Mesothelial cell of epicardium (in vitro differentiated cells): ENCODE data around the gene NME7. TPM values are rescaled to one million over a fixed set of nuclear protein-coding genes. Genes with fewer than 3 reads are reported as not detected.

Experiments used
- DNase-seq, 2 experiments: peaks; one replicate each; pipeline ENCODE4 v3.0.0; 2021; ENCODE audit warnings: low spot score in 2 of 2; ENCODE audit not compliant: unreplicated experiment in 2 of 2
- H3K27ac Mint-ChIP-seq: 2 replicates; pipeline ENCODE4 v1.8.0; 2021; ENCODE audit warnings: mixed read lengths
- H3K27me3 Mint-ChIP-seq: 2 replicates; pipeline ENCODE4 v1.8.0; 2021; ENCODE audit warnings: low read depth, mixed read lengths
- H3K36me3 Mint-ChIP-seq: 2 replicates; pipeline ENCODE4 v1.8.0; 2021; ENCODE audit warnings: mixed read lengths
- H3K4me1 Mint-ChIP-seq: 2 replicates; pipeline ENCODE4 v1.8.0; 2021; ENCODE audit warnings: mixed read lengths
- H3K4me3 Mint-ChIP-seq: 2 replicates; pipeline ENCODE4 v1.8.0; 2021; ENCODE audit warnings: mild to moderate bottlenecking, moderate library complexity, mixed read lengths
- H3K9me3 Mint-ChIP-seq: 2 replicates; pipeline ENCODE4 v1.8.0; 2021; ENCODE audit warnings: mixed read lengths
- total RNA-seq: library from RNA; stranded (reverse); gene quantifications from 3 replicates; pipeline ENCODE4 v1.2.1, GENCODE V29; 2021
- TF ChIP-seq, protein P1 (sequence below): fragments of 200-600 bp; sonication (generic); IDR thresholded peaks from one replicate; pipeline ENCODE4 v1.5.0; 2021; ENCODE audit warnings: antibody characterized with exemption; ENCODE audit not compliant: unreplicated experiment

NME7 gene
- total RNA-seq, 1 donor from 2014 or later, result 28.9 TPM

- H3K27ac Mint-ChIP-seq, result no peak overlapping the region
These were observed 116.8 kb downstream of the NME7 start for GRCh38 chr1:169250795-169251194.

GRCh38 chr1:169250022-169250421 is 117.6 kb downstream of the NME7 start:
- Mint-ChIP-seq H3K9me3 (peaks cover 23% of the 10 kb centered on the region), H3K4me1 (peaks cover 2% of the 10 kb centered on the region), H3K4me3 (no peak overlapping the region), H3K36me3 (no peaks in the 10 kb centered on the region), H3K27me3 (no peaks in the 10 kb centered on the region), H3K27ac (no peak overlapping the region)
- DNase-seq, result no peak
- TF ChIP-seq, protein P1, sequence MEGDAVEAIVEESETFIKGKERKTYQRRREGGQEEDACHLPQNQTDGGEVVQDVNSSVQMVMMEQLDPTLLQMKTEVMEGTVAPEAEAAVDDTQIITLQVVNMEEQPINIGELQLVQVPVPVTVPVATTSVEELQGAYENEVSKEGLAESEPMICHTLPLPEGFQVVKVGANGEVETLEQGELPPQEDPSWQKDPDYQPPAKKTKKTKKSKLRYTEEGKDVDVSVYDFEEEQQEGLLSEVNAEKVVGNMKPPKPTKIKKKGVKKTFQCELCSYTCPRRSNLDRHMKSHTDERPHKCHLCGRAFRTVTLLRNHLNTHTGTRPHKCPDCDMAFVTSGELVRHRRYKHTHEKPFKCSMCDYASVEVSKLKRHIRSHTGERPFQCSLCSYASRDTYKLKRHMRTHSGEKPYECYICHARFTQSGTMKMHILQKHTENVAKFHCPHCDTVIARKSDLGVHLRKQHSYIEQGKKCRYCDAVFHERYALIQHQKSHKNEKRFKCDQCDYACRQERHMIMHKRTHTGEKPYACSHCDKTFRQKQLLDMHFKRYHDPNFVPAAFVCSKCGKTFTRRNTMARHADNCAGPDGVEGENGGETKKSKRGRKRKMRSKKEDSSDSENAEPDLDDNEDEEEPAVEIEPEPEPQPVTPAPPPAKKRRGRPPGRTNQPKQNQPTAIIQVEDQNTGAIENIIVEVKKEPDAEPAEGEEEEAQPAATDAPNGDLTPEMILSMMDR, result no peak

More at GRCh38 chr1:169250795-169251194, 116.8 kb downstream of the NME7 start:
- peaks cover 23% of the 10 kb centered on the region for H3K9me3 Mint-ChIP-seq
- TF ChIP-seq, protein P1, result no peak
- DNase-seq, result no peak
- H3K27me3 Mint-ChIP-seq, result no peaks in the 10 kb centered on the region
- H3K4me3 Mint-ChIP-seq, result no peak overlapping the region
- no peaks in the 10 kb centered on the region for H3K36me3 Mint-ChIP-seq
- peaks cover 2% of the 10 kb centered on the region for H3K4me1 Mint-ChIP-seq

DNA sequence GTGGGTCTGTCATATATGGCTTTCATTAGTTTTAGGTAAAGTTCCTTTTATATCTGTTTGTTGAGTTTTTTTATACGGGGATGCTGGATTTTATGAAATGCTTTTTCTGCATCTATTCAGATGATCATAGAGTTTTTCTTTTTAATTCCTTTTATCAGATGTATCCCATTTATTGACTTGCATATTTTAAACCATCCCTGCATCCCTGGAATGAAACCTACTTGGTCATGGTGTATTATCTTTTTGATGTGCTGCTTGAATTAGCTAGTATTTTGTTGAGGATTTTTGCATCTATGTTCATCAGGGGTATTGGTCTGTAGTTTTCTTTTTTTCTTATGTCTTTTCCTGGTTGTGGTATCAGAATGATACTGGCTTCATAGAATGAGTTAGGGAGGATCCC is 118.0 kb downstream of the NME7 start:
- Mint-ChIP-seq H3K36me3 (no peaks in the 10 kb centered on the region), H3K27ac (no peak overlapping the region), H3K4me1 (peaks cover 2% of the 10 kb centered on the region), H3K27me3 (no peaks in the 10 kb centered on the region), H3K4me3 (no peak overlapping the region), H3K9me3 (peaks cover 23% of the 10 kb centered on the region)
- TF ChIP-seq, protein P1, result no peak
- DNase-seq, result no peak

- Mint-ChIP-seq H3K36me3 (no peaks in the 10 kb centered on the region), H3K4me1 (peaks cover 2% of the 10 kb centered on the region), H3K9me3 (peaks cover 18% of the 10 kb centered on the region), H3K27me3 (no peaks in the 10 kb centered on the region), H3K4me3 (no peak overlapping the region), H3K27ac (no peak overlapping the region)
- TF ChIP-seq, protein P1, result no peak
- DNase-seq, result no peak
These were observed 121.9 kb downstream of the NME7 start for GRCh38 chr1:169245706-169246105.

DNA sequence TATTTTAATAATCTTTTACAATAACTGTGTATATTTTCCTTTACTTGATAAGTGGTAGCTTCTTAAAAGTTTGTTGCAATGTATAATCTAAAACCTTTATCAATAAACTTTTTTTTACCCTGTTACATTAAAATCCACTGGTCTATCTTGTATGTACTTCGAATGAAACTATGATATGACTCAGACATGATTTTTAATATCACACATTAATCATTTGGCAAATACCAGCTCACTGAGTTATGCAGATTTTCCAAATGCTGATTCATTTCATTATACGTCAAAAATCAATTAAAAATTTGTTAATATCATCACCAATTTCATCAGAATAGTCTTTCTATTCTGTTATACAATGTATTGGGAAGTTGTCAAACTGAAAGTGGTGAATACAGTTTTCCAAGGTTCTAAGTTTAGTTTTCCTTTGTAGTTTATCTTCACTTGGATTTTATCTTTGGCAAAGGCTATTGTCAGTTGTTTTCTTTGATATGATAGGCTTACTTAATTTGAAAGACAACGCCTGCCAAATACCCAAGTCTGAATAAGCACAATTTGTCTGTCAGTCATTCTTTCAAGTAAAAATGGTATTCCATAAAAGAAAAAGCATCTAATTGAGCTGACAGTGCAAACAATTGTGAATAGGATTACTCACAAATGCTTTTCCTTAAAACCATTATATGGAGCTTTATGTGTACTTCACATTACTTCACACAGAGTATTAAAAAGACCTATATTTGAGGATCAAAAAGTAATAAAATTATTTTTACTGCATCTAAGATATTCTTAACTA is 127.0 kb downstream of the NME7 start:
- Mint-ChIP-seq H3K4me1 (no peaks in the 10 kb centered on the region), H3K4me3 (no peak overlapping the region), H3K36me3 (no peaks in the 10 kb centered on the region), H3K27ac (no peak overlapping the region), H3K27me3 (no peaks in the 10 kb centered on the region), H3K9me3 (no peaks in the 10 kb centered on the region)
- TF ChIP-seq, protein P1, result no peak
- no peak for DNase-seq
